Placental pericyte (primary cell): Measurements from ENCODE around the gene CADM4. TPM values are rescaled to one million over a fixed set of nuclear protein-coding genes. Genes with fewer than 3 reads are reported as not detected.

ENCODE experiments used
- small RNA-seq: library from RNA; depleted of rRNA; stranded (forward); fragments of <200 nt; gene quantifications from one replicate; pipeline ENCODE3, GENCODE V24; 2012; ENCODE audit warnings: low replicate concordance
- total RNA-seq: library from RNA; depleted of rRNA; stranded (reverse); fragments of >200 nt; gene quantifications from 2 replicates; pipeline ENCODE4 v1.2.3, GENCODE V29; 2012

The CADM4 gene, protein sequence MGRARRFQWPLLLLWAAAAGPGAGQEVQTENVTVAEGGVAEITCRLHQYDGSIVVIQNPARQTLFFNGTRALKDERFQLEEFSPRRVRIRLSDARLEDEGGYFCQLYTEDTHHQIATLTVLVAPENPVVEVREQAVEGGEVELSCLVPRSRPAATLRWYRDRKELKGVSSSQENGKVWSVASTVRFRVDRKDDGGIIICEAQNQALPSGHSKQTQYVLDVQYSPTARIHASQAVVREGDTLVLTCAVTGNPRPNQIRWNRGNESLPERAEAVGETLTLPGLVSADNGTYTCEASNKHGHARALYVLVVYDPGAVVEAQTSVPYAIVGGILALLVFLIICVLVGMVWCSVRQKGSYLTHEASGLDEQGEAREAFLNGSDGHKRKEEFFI
- total RNA-seq = 0.88 and 2.1 TPM in 2 replicates

DNA sequence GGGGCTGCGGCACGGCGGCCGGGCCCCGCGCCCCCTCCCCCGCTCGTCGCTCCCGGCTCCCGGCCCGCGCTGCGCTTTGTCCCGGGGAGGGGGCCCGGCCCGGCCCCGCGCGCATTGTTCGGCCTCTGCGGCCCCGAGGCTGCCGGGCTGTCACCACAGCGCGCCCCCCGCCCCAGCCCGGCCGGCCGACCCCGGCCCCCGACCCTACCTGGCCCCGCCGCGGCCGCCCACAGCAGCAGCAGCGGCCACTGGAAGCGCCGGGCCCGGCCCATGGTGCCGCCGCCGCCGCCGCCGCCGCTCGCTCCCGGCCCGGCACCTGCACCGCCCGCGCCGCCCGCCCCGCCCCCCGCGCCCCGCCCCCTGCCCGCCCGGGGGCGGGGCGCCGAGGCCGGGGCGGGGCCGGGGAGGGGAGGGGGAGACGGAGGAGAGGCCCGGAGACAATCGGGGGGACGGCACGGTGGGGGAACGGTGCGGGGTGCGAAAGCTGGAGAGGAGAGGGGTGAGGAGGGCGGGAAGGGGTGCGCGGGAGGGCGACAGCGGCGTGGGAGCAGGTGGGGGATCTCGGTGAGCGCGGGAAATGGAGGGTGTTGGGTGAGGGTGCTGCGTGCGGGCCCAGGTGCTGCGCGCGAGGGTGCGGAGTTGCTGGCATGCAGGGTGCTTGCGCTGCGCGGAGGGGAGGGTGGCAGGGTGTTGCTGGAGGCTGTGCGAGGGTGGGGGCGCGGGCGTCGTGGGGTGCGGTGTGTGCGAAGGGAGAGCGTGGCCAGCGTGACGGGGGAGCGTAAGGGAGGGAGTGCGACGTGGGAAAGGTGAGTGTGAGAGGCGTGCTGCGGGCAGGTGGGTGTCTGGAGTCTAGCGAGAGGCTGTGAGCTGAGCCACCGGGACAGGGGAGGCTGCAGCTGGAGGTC, at the start of gene CADM4:
CADM4 (minus strand) TSS at position 332 of the 905 bp plus-strand sequence; CDS start at position 272, 60 bp downstream.

DNA sequence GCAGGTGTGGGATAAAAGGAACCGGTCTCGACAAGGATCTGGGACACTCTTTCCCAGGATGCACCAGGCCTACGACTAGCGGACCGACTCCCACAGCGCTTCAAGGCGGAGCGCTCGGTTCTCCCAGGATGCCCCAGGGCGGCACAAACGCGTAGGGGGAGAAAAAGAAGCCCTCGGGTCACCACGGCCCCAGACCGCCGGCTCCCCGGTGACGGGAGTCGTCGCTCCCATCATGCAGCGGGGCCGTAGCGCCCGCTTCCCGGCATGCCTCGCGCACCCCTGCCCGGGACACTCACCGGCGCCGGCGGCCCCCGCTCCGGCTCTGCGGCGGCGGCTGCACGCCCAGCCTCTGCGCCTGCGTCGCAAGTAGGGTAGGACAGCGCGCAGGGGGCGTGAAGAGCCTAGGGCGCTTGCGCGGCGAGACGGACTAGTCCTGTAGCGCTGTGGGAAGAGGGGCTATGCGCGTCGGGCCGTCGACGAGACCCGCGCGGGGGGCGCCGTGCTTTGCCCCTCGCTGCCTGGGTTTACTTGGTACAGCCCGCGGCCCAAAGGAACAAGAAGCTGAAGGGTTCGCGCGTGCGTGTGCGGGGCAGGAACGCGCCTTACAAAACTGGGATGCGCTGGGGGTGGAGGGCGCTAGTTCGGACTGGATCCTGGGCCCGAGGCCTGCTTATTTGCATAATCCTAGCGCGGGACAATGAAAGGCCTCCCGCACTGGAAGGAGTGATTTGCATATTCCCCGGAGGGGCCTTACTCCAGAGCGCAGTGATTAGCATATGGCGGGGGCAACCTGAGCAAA, 20.2 kb downstream of the CADM4 start, which contains the start of gene ZNF428:
ZNF428 (minus strand) TSS at position 368 of the 799 bp plus-strand sequence. CDS start 5,325 bp downstream, outside the sequence.

DNA sequence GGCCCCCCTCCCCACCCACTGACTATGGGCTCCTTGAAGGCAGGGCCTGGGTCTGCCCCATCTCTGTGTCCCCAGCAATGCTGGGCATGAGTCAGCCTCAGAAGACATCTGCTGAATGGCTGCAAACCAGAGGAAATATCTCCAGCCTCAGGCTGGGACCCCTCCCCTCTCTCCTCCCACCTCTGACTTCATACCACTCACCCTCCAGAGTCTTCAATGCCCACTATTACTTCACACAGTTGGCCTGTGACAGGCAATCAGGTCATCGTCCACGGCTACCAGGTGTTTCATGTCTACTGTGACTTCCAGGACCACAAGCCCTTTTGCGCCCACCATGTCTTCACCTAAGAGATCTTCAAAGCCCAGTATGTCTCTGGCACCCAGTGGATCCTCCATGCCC, 27.9 kb downstream of the CADM4 start, which contains the start of gene SRRM5:
SRRM5 (plus strand) TSS at position 301 of the 400 bp plus-strand sequence; CDS start at position 335, 34 bp downstream.

DNA sequence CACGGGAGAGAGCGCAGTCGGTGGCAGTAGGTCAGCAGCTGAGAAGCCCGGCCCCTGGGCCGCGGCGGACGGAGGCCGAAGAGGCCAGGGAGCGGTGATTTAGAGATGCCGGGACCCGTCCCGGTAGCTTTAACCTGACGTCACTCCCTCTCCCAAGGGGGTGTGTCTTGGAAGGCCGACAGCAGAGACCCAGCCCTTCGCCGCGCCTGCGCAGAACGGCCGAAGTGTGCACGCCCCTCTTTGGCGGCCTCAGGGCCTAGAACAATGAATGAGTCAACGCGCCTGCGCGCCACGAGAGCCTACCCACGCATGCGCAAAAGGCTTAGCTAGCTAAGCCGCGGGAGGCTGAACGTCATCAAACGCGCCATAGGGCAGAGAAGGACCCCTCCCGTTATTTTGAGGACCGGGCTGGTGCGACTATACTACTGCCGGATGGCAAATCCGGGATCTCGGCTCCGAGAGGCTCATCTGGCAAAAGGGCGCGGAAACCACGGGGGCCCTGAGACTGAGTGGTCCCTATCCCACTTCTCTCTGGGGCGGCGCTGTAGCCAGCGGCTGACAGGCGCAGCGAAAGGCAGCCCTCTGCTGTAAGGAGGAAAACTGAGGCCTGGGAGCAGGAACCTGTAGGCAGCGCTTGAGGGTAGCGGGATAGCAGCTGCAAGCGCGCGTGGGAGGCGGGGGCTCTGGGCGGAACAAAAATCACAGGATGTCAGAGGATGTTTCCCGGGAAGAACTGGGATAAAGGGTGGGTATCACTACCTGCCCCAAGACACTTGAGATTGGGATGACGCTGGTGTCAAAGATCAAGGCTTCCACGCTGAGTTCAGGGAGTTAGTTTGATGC, 43.4 kb downstream of the CADM4 start, which contains the start of the genes IRGQ and ZNF576:
IRGQ (minus strand) TSS at position 136 of the 843 bp plus-strand sequence. CDS start 796 bp downstream, outside the sequence.
ZNF576 (plus strand) TSS at position 597 of the 843 bp plus-strand sequence. CDS start 514 bp downstream, outside the sequence.

DNA sequence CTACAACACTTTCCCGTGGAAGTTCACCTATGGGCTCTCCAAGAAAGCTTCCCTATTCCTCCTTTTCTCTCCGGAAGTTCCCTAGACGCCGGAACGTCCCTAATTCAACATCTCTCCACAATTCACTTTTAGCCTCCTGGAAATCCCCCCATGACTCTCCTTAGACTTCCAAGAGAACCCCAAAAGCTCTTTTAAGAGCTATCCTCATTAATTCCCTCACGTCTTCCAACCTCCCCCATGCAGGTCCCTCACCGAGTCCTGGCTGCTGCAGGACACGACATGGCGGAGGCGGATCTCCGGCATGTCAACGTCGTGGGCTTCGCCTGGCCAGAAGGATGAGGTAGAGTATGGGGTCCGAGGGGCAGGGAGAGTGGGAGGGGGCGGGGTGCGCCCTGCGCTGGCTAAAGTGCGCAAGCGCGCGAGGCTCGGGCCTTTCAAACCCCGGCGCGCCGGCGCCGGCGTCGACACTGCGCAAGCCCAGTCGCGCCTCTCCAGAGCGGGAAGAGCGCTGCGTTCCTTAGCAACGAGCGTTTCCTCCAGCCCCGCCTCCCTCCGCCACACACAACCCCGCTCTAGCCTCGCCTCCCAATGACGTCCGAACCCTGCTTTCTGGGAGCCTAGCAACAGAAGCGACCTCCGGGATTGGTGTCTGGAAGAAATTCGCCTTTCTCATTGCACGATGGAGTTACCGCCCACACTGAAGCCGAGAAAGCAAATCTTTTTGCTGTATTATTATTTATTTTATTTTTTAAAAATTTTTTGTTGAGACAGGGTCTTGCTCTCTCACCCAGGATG, 64.3 kb downstream of the CADM4 start, which contains the start of the genes PINLYP and XRCC1:
PINLYP (plus strand) TSS at position 646 of the 795 bp plus-strand sequence. CDS start 1,391 bp downstream, outside the sequence.
XRCC1 (minus strand) TSS at position 372 of the 795 bp plus-strand sequence; CDS start at position 303, 69 bp downstream.

Small RNA genes within 50 kb of the gene (small RNA-seq; reads per million reads assigned to genes)
- gene RN7SL368P = not detected

Other genes starting within 250 kb of the CADM4 start
- gene TEX101, start 225.0 kb downstream of the CADM4 start, total RNA-seq = not detected in 2 replicates
- 0.43 TPM in 1 of 2 replicates, not detected in the other for gene LYPD3, start 174.2 kb downstream of the CADM4 start, total RNA-seq
- 10.9 and 13.2 TPM in 2 replicates for gene PHLDB3, start 135.1 kb downstream of the CADM4 start, total RNA-seq
- 49.2 and 93.6 TPM in 2 replicates for gene ETHE1, start 112.6 kb downstream of the CADM4 start, total RNA-seq
- 0.14 and 0.44 TPM in 2 replicates for gene ZNF575, start 106.7 kb downstream of the CADM4 start, total RNA-seq
- 14.9 and 58.7 TPM in 2 replicates for gene XRCC1, start 64.3 kb downstream of the CADM4 start, total RNA-seq
- 0.66 and 2.4 TPM in 2 replicates for gene PINLYP, start 64.0 kb downstream of the CADM4 start, total RNA-seq
- 22.8 and 38.9 TPM in 2 replicates for gene IRGQ, start 43.7 kb downstream of the CADM4 start, total RNA-seq
- 7.7 and 11.3 TPM in 2 replicates for gene ZNF576, start 43.3 kb downstream of the CADM4 start, total RNA-seq
- 0.22 TPM in 1 of 2 replicates, not detected in the other for gene SRRM5, start 27.8 kb downstream of the CADM4 start, total RNA-seq
- gene ZNF428, start 20.2 kb downstream of the CADM4 start, total RNA-seq = 20.9 and 25.2 TPM in 2 replicates
- gene PLAUR, start 30.3 kb upstream of the CADM4 start, total RNA-seq = 86.0 and 205 TPM in 2 replicates
- not detected in 2 replicates for gene IRGC, start 76.2 kb upstream of the CADM4 start, total RNA-seq
- 16.6 and 19.3 TPM in 2 replicates for gene SMG9, start 115.1 kb upstream of the CADM4 start, total RNA-seq
- gene KCNN4, start 141.1 kb upstream of the CADM4 start, total RNA-seq = 1.9 TPM in 1 of 2 replicates, not detected in the other
- gene LYPD5, start 162.6 kb upstream of the CADM4 start, total RNA-seq = under 0.01 TPM in 1 of 2 replicates, not detected in the other
- 6.6 and 12.5 TPM in 2 replicates for gene ZNF283, start 187.5 kb upstream of the CADM4 start, total RNA-seq
- 0.66 and 0.72 TPM in 2 replicates for gene ZNF404, start 244.1 kb upstream of the CADM4 start, total RNA-seq